Fibroblast of lung (primary cell): ENCODE measurements around the gene NOVA2.

ENCODE experiments used
- CTCF ChIP-seq, 2 donors: IDR thresholded peaks in 1 of 2; conservative IDR thresholded peaks in 1 of 2; 1 replicate in 1 of 2; 2 replicates in 1 of 2; pipeline ENCODE4 v1.5.1; 2011 to 2012; ENCODE audit warnings: low read length in 2 of 2, control low read depth in 1 of 2, inconsistent platforms in 1 of 2, low read depth in 1 of 2, mild to moderate bottlenecking in 1 of 2
- EZH2 ChIP-seq: IDR thresholded peaks from 2 replicates; pipeline ENCODE4 v1.5.1; 2012; ENCODE audit warnings: low read length, control low read depth, mild to moderate bottlenecking; ENCODE audit errors: missing control alignments

DNA sequence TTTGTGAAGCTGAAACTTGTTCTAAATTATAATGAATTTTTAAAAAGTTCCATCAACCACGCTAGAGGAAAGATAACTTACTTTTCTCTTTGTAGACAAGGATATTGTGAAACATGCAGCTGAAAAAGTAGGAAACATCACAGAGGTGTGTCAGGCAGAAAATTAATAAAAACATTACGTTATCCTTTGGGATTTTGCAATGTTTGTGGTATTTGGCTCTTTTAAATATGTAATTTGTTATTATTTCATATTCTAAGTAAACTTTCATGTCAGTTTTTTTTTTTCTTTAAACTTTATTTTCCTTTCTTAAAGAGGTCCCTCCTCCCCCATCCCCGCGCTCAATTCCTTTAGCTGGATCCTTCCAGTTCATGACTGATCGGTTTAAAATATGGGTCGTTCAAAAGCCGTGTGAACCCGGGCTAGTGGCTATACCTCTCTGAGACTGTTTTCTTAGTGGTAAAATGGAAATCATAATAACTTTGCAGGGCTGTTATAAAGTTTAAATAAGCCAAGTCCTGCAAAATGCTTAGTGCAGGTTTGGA, 20.9 kb upstream of the NOVA2 start:
- TF ChIP-seq CTCF (conservative IDR thresholded peaks at IDR 0.05 in 1 of 2, IDR thresholded peaks at IDR 0.05 in 1 of 2; ENCODE audit: low read depth in 1 of 2, low read length in 2 of 2) (no peak), EZH2 (no peak)
